GM12878 (cell line): ENCODE measurements around the gene AMDHD2. TPM values are rescaled to one million over a fixed set of nuclear protein-coding genes. Genes with fewer than 3 reads are reported as not detected.

ENCODE experiments used
- BHLHE40 ChIP-seq, 2 experiments: fragments of 450-650 bp in 1 of 2; IDR thresholded peaks; 2 replicates each; pipeline ENCODE4 v1.6.1; 2011 to 2017; ENCODE audit warnings: low read depth in 2 of 2, borderline replicate concordance in 1 of 2, improper control_type of control experiment in 1 of 2, low read length in 1 of 2, mild to moderate bottlenecking in 1 of 2
- CREM ChIP-seq: IDR thresholded peaks from 2 replicates; pipeline ENCODE4 v1.6.1; 2014; ENCODE audit warnings: antibody characterized with exemption, low read depth
- MXI1 ChIP-seq: fragments of 150-350 bp; IDR thresholded peaks from 2 replicates; pipeline ENCODE4 v1.6.1; 2011; ENCODE audit warnings: low read depth, mild to moderate bottlenecking, inconsistent platforms, low read length, improper control_type of control experiment
- NRF1 ChIP-seq: conservative IDR thresholded peaks from 2 replicates; pipeline ENCODE4 v1.6.1; 2011; ENCODE audit warnings: mild to moderate bottlenecking, low read depth, low read length, improper control_type of control experiment
- POLR2A ChIP-seq: IDR thresholded peaks from 2 replicates; pipeline ENCODE4 v1.6.1; 2011; ENCODE audit warnings: low read depth, mild to moderate bottlenecking, low read length
- TARDBP ChIP-seq: IDR thresholded peaks from 2 replicates; pipeline ENCODE4 v1.6.1; 2016; ENCODE audit warnings: borderline replicate concordance
- YY1 ChIP-seq: IDR thresholded peaks from 2 replicates; pipeline ENCODE4 v1.6.1; 2011; ENCODE audit warnings: low read depth, mild to moderate bottlenecking, low read length
- polyA plus RNA-seq, 11 experiments: library from polyadenylated mRNA; depleted of rRNA in 4 of 11; unstranded in 6 of 11; stranded (reverse) in 5 of 11; fragments of >200 nt; fragmentation: Nextera tagmentation in 4 of 11; fragmentation: Illumina TruSeq in 1 of 11; extraction: Ambion mirVana in 4 of 11; extraction: Trizol in 1 of 11; gene quantifications; 1 replicate in 1 of 11; 2 replicates in 10 of 11; pipeline versions ENCODE4 v1.2.1 to v1.2.3, GENCODE V29; 2011 to 2016; ENCODE audit warnings: inconsistent platforms in 2 of 11, missing spikeins in 2 of 11, low read depth in 1 of 11
- total RNA-seq, 4 experiments: library from RNA; depleted of rRNA in 3 of 4; stranded (reverse); fragments of >200 nt in 3 of 4; fragmentation: Illumina TruSeq in 1 of 4; extraction: Trizol in 1 of 4; gene quantifications; 2 replicates each; pipeline versions ENCODE4 v1.2.1 to v1.2.3, GENCODE V29; 2013 to 2021
- TF ChIP-seq, protein P1 (sequence below): IDR thresholded peaks from 2 replicates; pipeline ENCODE4 v1.6.1; 2011; ENCODE audit warnings: borderline replicate concordance, low read depth, mild to moderate bottlenecking, moderate library complexity, mixed read lengths, low read length; ENCODE audit not compliant: insufficient read depth; ENCODE audit errors: extremely low read length
- TF ChIP-seq, protein P2 (sequence below): fragments of 450-650 bp; IDR thresholded peaks from 2 replicates; pipeline ENCODE4 v1.6.1; 2017; ENCODE audit warnings: mild to moderate bottlenecking, moderate library complexity
- TF ChIP-seq, protein P3 (sequence below): fragments of 450-650 bp; IDR thresholded peaks from 2 replicates; pipeline ENCODE4 v1.6.1; 2016; ENCODE audit warnings: mild to moderate bottlenecking, moderate library complexity, borderline replicate concordance
- TF ChIP-seq, protein P4 (sequence below): fragments of 450-650 bp; IDR thresholded peaks from 2 replicates; pipeline ENCODE4 v1.6.1; 2017; ENCODE audit warnings: low read depth, mild to moderate bottlenecking, moderate library complexity
- TF ChIP-seq, protein P5 (sequence below): IDR thresholded peaks from 2 replicates; pipeline ENCODE4 v1.6.1; 2011; ENCODE audit warnings: low read depth, low read length, improper control_type of control experiment, borderline replicate concordance
- TF ChIP-seq, protein P6 (sequence below): fragments of 450-650 bp; formaldehyde crosslinking; IDR thresholded peaks from 2 replicates; pipeline ENCODE4 v1.4.0; 2022; ENCODE audit warnings: mild to moderate bottlenecking, moderate library complexity

Gene AMDHD2
- total and polyA plus RNA-seq, 10 of the 15 experiments (the other 5 are each of a cell fraction or from before 2014, with no cell fraction given) = 0.60 to 41.8 (median 24.3) TPM; not detected in 1

DNA sequence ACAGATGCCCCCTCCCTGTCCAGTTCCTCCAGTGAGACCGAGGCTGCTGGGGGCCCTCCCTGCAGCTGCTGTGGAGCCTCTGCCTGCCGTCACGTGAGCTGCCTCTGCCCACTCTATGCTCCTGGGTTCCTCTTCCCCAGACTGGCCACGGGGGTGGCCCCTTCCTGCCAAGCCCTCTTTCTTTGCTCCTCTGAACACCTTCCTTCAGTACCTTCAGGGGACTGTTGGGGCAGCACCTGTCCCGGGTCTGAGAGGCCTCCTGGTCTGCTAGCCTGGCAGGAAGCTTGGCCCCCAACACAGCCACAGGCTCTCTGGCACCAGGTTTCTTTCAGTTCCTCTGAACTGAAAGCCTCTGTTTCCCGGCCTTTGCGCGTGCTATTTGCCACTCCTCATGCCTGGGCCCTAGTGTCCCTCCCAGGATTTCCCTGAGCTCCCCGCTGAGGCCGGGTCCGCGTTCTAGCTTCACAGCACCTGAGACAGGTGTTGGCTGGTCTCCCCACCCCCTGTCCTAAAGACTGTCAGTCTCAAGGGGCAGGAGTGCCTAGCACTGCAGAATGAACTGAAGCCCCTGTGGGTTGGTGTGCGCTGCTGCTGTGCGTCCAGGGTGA, 13.0 kb upstream of the AMDHD2 start (continued):
- TF ChIP-seq, protein P1, sequence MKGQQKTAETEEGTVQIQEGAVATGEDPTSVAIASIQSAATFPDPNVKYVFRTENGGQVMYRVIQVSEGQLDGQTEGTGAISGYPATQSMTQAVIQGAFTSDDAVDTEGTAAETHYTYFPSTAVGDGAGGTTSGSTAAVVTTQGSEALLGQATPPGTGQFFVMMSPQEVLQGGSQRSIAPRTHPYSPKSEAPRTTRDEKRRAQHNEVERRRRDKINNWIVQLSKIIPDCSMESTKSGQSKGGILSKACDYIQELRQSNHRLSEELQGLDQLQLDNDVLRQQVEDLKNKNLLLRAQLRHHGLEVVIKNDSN = peak; percentile 84
- TF ChIP-seq BHLHE40 (IDR thresholded peaks at IDR 0.05; ENCODE audit: borderline replicate concordance in 1 of 2, low read depth in 2 of 2, low read length in 1 of 2) = peak; percentile 94 to 97
- peak; percentile 31; the same call in 1 of the 2 replicates for TF ChIP-seq MXI1
- 0 out of 2 replicates have a peak, but pooled peaks have one; percentile 34 for TF ChIP-seq YY1
- no peak for TF ChIP-seq NRF1
- TF ChIP-seq, protein P2, sequence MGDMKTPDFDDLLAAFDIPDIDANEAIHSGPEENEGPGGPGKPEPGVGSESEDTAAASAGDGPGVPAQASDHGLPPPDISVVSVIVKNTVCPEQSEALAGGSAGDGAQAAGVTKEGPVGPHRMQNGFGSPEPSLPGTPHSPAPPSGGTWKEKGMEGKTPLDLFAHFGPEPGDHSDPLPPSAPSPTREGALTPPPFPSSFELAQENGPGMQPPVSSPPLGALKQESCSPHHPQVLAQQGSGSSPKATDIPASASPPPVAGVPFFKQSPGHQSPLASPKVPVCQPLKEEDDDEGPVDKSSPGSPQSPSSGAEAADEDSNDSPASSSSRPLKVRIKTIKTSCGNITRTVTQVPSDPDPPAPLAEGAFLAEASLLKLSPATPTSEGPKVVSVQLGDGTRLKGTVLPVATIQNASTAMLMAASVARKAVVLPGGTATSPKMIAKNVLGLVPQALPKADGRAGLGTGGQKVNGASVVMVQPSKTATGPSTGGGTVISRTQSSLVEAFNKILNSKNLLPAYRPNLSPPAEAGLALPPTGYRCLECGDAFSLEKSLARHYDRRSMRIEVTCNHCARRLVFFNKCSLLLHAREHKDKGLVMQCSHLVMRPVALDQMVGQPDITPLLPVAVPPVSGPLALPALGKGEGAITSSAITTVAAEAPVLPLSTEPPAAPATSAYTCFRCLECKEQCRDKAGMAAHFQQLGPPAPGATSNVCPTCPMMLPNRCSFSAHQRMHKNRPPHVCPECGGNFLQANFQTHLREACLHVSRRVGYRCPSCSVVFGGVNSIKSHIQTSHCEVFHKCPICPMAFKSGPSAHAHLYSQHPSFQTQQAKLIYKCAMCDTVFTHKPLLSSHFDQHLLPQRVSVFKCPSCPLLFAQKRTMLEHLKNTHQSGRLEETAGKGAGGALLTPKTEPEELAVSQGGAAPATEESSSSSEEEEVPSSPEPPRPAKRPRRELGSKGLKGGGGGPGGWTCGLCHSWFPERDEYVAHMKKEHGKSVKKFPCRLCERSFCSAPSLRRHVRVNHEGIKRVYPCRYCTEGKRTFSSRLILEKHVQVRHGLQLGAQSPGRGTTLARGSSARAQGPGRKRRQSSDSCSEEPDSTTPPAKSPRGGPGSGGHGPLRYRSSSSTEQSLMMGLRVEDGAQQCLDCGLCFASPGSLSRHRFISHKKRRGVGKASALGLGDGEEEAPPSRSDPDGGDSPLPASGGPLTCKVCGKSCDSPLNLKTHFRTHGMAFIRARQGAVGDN = peak; percentile 64
- TF ChIP-seq, protein P3, sequence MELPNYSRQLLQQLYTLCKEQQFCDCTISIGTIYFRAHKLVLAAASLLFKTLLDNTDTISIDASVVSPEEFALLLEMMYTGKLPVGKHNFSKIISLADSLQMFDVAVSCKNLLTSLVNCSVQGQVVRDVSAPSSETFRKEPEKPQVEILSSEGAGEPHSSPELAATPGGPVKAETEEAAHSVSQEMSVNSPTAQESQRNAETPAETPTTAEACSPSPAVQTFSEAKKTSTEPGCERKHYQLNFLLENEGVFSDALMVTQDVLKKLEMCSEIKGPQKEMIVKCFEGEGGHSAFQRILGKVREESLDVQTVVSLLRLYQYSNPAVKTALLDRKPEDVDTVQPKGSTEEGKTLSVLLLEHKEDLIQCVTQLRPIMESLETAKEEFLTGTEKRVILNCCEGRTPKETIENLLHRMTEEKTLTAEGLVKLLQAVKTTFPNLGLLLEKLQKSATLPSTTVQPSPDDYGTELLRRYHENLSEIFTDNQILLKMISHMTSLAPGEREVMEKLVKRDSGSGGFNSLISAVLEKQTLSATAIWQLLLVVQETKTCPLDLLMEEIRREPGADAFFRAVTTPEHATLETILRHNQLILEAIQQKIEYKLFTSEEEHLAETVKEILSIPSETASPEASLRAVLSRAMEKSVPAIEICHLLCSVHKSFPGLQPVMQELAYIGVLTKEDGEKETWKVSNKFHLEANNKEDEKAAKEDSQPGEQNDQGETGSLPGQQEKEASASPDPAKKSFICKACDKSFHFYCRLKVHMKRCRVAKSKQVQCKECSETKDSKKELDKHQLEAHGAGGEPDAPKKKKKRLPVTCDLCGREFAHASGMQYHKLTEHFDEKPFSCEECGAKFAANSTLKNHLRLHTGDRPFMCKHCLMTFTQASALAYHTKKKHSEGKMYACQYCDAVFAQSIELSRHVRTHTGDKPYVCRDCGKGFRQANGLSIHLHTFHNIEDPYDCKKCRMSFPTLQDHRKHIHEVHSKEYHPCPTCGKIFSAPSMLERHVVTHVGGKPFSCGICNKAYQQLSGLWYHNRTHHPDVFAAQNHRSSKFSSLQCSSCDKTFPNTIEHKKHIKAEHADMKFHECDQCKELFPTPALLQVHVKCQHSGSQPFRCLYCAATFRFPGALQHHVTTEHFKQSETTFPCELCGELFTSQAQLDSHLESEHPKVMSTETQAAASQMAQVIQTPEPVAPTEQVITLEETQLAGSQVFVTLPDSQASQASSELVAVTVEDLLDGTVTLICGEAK = 0 out of 2 replicates have a peak, but pooled peaks have one; percentile 2
- no peak for TF ChIP-seq TARDBP
- TF ChIP-seq, protein P4, sequence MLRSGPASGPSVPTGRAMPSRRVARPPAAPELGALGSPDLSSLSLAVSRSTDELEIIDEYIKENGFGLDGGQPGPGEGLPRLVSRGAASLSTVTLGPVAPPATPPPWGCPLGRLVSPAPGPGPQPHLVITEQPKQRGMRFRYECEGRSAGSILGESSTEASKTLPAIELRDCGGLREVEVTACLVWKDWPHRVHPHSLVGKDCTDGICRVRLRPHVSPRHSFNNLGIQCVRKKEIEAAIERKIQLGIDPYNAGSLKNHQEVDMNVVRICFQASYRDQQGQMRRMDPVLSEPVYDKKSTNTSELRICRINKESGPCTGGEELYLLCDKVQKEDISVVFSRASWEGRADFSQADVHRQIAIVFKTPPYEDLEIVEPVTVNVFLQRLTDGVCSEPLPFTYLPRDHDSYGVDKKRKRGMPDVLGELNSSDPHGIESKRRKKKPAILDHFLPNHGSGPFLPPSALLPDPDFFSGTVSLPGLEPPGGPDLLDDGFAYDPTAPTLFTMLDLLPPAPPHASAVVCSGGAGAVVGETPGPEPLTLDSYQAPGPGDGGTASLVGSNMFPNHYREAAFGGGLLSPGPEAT = peak; percentile 53
- TF ChIP-seq, protein P5, sequence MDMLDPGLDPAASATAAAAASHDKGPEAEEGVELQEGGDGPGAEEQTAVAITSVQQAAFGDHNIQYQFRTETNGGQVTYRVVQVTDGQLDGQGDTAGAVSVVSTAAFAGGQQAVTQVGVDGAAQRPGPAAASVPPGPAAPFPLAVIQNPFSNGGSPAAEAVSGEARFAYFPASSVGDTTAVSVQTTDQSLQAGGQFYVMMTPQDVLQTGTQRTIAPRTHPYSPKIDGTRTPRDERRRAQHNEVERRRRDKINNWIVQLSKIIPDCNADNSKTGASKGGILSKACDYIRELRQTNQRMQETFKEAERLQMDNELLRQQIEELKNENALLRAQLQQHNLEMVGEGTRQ = peak; percentile 61
- TF ChIP-seq, protein P6, sequence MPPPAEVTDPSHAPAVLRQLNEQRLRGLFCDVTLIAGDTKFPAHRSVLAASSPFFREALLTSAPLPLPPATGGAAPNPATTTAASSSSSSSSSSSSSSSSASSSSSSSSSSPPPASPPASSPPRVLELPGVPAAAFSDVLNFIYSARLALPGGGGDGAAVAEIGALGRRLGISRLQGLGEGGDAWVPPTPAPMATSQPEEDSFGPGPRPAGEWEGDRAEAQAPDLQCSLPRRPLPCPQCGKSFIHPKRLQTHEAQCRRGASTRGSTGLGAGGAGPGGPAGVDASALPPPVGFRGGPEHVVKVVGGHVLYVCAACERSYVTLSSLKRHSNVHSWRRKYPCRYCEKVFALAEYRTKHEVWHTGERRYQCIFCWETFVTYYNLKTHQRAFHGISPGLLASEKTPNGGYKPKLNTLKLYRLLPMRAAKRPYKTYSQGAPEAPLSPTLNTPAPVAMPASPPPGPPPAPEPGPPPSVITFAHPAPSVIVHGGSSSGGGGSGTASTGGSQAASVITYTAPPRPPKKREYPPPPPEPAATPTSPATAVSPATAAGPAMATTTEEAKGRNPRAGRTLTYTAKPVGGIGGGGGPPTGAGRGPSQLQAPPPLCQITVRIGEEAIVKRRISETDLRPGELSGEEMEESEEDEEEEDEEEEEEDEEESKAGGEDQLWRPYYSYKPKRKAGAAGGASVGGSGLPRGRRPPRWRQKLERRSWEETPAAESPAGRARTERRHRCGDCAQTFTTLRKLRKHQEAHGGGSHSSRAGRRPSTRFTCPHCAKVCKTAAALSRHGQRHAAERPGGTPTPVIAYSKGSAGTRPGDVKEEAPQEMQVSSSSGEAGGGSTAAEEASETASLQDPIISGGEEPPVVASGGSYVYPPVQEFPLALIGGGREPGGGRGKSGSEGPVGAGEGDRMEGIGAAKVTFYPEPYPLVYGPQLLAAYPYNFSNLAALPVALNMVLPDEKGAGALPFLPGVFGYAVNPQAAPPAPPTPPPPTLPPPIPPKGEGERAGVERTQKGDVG (CRISPR knock-in tag) = no peak
- peak; percentile 34; the same call in 1 of the 2 replicates for TF ChIP-seq POLR2A
- TF ChIP-seq CREM = no peak
